ENCODE data around the gene DRICH1. TPM values are rescaled to one million over a fixed set of nuclear protein-coding genes. Genes with fewer than 3 reads are reported as not detected.

Gene DRICH1
- total RNA-seq, 1 experiment from 2014 or later, result 0.26 TPM

DNA sequence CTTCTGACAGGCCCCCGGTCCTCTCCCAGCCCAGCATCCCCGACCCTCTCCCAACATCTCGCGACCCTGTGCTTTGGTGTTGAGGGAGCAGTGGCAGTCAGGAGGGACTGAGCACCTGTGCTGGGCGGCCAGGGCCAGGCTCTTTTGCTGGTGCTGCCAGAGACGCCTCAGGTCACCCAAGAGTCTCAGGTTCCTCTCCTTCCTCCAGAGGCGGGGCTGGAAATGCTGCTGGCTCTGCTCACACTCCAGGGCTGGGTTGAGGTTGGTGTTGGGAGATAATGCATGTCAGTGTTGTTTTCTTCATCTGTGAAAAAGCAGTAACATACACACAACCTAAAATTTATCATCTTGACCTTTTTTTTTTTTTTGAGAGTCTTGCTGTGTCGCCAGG is 50.9 kb downstream of the DRICH1 start:
- ChIA-PET POLR2A (interaction anchor here (0.6 kb wide), 1 partner anchor 461 kb away, joined by 3 read pairs; no protein-coding TSS in a partner anchor), CTCF (interaction anchor here (0.5 to 3.8 kb wide), 3 partner anchors 10 to 793 kb away, joined by 3 to 24 read pairs (median 6); no protein-coding TSS in a partner anchor)
- Mint-ChIP-seq H3K27me3 (ENCODE audit: low read depth) (peaks cover 3% of the 10 kb centered on the region; the same call in 1 of the 2 replicates), H3K27ac (no peak overlapping the region), H3K9me3 (no peaks in the 10 kb centered on the region), H3K36me3 (no peaks in the 10 kb centered on the region), H3K4me1 (no peaks in the 10 kb centered on the region), H3K4me3 (no peak overlapping the region)
- ATAC-seq (no peak), DNase-seq (ENCODE audit: low spot score) (no peak)
- TF ChIP-seq GTF2I (CRISPR knock-in tag; conservative IDR thresholded peaks at IDR 0.05) (no peak), E2F5 (CRISPR knock-in tag; IDR thresholded peaks at IDR 0.05) (no peak), ATF1 (CRISPR knock-in tag; IDR thresholded peaks at IDR 0.05) (no peak), ZSCAN18 (CRISPR knock-in tag; IDR thresholded peaks at IDR 0.05) (no peak), ZNF396 (CRISPR knock-in tag; IDR thresholded peaks at IDR 0.05; ENCODE audit: borderline replicate concordance) (no peak), GABPB1 (CRISPR knock-in tag; IDR thresholded peaks at IDR 0.05) (no peak), ZNF138 (CRISPR knock-in tag; conservative IDR thresholded peaks at IDR 0.05) (no peak), ZNF416 (CRISPR knock-in tag; IDR thresholded peaks at IDR 0.05) (no peak), NFATC4 (CRISPR knock-in tag; IDR thresholded peaks at IDR 0.05) (no peak)
- TF ChIP-seq, protein P1, sequence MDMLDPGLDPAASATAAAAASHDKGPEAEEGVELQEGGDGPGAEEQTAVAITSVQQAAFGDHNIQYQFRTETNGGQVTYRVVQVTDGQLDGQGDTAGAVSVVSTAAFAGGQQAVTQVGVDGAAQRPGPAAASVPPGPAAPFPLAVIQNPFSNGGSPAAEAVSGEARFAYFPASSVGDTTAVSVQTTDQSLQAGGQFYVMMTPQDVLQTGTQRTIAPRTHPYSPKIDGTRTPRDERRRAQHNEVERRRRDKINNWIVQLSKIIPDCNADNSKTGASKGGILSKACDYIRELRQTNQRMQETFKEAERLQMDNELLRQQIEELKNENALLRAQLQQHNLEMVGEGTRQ (CRISPR knock-in tag; IDR thresholded peaks at IDR 0.05), result no peak
- TF ChIP-seq, protein P2, sequence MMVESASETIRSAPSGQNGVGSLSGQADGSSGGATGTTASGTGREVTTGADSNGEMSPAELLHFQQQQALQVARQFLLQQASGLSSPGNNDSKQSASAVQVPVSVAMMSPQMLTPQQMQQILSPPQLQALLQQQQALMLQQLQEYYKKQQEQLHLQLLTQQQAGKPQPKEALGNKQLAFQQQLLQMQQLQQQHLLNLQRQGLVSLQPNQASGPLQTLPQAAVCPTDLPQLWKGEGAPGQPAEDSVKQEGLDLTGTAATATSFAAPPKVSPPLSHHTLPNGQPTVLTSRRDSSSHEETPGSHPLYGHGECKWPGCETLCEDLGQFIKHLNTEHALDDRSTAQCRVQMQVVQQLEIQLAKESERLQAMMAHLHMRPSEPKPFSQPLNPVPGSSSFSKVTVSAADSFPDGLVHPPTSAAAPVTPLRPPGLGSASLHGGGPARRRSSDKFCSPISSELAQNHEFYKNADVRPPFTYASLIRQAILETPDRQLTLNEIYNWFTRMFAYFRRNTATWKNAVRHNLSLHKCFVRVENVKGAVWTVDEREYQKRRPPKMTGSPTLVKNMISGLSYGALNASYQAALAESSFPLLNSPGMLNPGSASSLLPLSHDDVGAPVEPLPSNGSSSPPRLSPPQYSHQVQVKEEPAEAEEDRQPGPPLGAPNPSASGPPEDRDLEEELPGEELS (CRISPR knock-in tag; IDR thresholded peaks at IDR 0.05), result no peak
- TF ChIP-seq, protein P3, sequence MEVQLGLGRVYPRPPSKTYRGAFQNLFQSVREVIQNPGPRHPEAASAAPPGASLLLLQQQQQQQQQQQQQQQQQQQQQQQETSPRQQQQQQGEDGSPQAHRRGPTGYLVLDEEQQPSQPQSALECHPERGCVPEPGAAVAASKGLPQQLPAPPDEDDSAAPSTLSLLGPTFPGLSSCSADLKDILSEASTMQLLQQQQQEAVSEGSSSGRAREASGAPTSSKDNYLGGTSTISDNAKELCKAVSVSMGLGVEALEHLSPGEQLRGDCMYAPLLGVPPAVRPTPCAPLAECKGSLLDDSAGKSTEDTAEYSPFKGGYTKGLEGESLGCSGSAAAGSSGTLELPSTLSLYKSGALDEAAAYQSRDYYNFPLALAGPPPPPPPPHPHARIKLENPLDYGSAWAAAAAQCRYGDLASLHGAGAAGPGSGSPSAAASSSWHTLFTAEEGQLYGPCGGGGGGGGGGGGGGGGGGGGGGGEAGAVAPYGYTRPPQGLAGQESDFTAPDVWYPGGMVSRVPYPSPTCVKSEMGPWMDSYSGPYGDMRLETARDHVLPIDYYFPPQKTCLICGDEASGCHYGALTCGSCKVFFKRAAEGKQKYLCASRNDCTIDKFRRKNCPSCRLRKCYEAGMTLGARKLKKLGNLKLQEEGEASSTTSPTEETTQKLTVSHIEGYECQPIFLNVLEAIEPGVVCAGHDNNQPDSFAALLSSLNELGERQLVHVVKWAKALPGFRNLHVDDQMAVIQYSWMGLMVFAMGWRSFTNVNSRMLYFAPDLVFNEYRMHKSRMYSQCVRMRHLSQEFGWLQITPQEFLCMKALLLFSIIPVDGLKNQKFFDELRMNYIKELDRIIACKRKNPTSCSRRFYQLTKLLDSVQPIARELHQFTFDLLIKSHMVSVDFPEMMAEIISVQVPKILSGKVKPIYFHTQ (CRISPR knock-in tag; IDR thresholded peaks at IDR 0.05), result no peak
- TF ChIP-seq, protein P4, sequence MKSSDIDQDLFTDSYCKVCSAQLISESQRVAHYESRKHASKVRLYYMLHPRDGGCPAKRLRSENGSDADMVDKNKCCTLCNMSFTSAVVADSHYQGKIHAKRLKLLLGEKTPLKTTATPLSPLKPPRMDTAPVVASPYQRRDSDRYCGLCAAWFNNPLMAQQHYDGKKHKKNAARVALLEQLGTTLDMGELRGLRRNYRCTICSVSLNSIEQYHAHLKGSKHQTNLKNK (CRISPR knock-in tag; IDR thresholded peaks at IDR 0.05), result no peak

- DNase-seq (ENCODE audit: low spot score) (no peak), ATAC-seq (no peak)
- no peaks in the 10 kb centered on the region for H3K9me3 Mint-ChIP-seq
- H3K27me3 Mint-ChIP-seq (ENCODE audit: low read depth), result peaks cover 3% of the 10 kb centered on the region; the same call in 1 of the 2 replicates
- H3K27ac Mint-ChIP-seq, result no peak overlapping the region
- CTCF ChIA-PET, result interaction anchor here (0.5 to 3.8 kb wide), 2 partner anchors 11 to 101 kb away, joined by 6 to 24 read pairs; no protein-coding TSS in a partner anchor
- no peaks in the 10 kb centered on the region for H3K36me3 Mint-ChIP-seq
- POLR2A ChIA-PET, result no interaction called here
- H3K4me1 Mint-ChIP-seq, result no peaks in the 10 kb centered on the region
- H3K4me3 Mint-ChIP-seq, result no peak overlapping the region
- no peak for TF ChIP-seq GABPB1 (CRISPR knock-in tag; IDR thresholded peaks at IDR 0.05)
- no peak for TF ChIP-seq NR3C1 (CRISPR knock-in tag; conservative IDR thresholded peaks at IDR 0.05; ENCODE audit: low read depth)
- TF ChIP-seq ZNF121 (CRISPR knock-in tag; IDR thresholded peaks at IDR 0.05), result no peak
- TF ChIP-seq ZNF396 (CRISPR knock-in tag; IDR thresholded peaks at IDR 0.05; ENCODE audit: borderline replicate concordance), result no peak
- TF ChIP-seq AFF4 (CRISPR knock-in tag; IDR thresholded peaks at IDR 0.05; ENCODE audit: borderline replicate concordance), result no peak
- TF ChIP-seq HMGA2 (CRISPR knock-in tag; IDR thresholded peaks at IDR 0.05), result no peak
- TF ChIP-seq, protein P1 (CRISPR knock-in tag; IDR thresholded peaks at IDR 0.05), result no peak
These were observed 51.4 kb downstream of the DRICH1 start for GRCh38 chr22:23580576-23581259.
